Lower lobe of right lung (tissue), 2 donors: ENCODE results near the gene KIF16B. TPM values are rescaled to one million over a fixed set of nuclear protein-coding genes. Genes with fewer than 3 reads are reported as not detected.

Experiments
- ATAC-seq, 2 donors: fragments of 200-7000 bp; cut with Tn5 transposase; one replicate each; pipeline ENCODE4 v1.9.1; 2020 to 2022; ENCODE audit warnings: mild to moderate bottlenecking in 2 of 2, moderate library complexity in 2 of 2
- DNase-seq: peaks from one replicate; pipeline ENCODE4 v3.0.0-alpha.2; 2020
- H3K27ac ChIP-seq: fragments of 200-600 bp; one replicate; pipeline ENCODE4 v1.8.0; 2022
- H3K27me3 ChIP-seq: fragments of 200-600 bp; one replicate; pipeline ENCODE4 v1.8.0; 2022; ENCODE audit warnings: low read depth
- H3K36me3 ChIP-seq: fragments of 200-600 bp; one replicate; pipeline ENCODE4 v1.8.0; 2022; ENCODE audit warnings: mild to moderate bottlenecking
- H3K4me1 ChIP-seq: fragments of 200-600 bp; one replicate; pipeline ENCODE4 v1.8.0; 2022
- H3K4me3 ChIP-seq: fragments of 200-600 bp; one replicate; pipeline ENCODE4 v1.8.0; 2022; ENCODE audit warnings: mild to moderate bottlenecking
- H3K9me3 ChIP-seq: fragments of 200-600 bp; one replicate; pipeline ENCODE4 v1.8.0; 2022
- intact Hi-C: fragments of 100-400 bp; cut with DNase I; formaldehyde crosslinking; loops from one replicate; pipeline ENCODE4 v1.11.0; 2022
- total RNA-seq: library from RNA; stranded (reverse); fragmentation: NEBNext Ultra II Directional; extraction: Animal tissue kit (Norgen Biotek cat#: 25700); gene quantifications from one replicate; pipeline ENCODE4 v1.2.1, GENCODE V29; 2021
- TF ChIP-seq, protein P1 (sequence below): fragments of 200-600 bp; IDR thresholded peaks from one replicate; pipeline ENCODE4 v1.8.0; 2022; ENCODE audit warnings: antibody characterized with exemption, mild to moderate bottlenecking
- donor health status: DM: no; HTN: yes; CAD: no; lungs with severe emphysema.

Gene KIF16B
- total RNA-seq, 1 donor from 2014 or later, result 25.1 TPM

GRCh38 chr20:16350465-16350864 is 222.8 kb downstream of the KIF16B start:
- DNase-seq (no peak), ATAC-seq (no peak)
- Histone ChIP-seq H3K9me3 (no peaks in the 10 kb centered on the region), H3K27me3 (no peaks in the 10 kb centered on the region), H3K4me3 (no peak overlapping the region), H3K27ac (no peak overlapping the region), H3K36me3 (no peaks in the 10 kb centered on the region), H3K4me1 (no peaks in the 10 kb centered on the region)
- intact Hi-C loops, result no loop called here
- TF ChIP-seq, protein P1, sequence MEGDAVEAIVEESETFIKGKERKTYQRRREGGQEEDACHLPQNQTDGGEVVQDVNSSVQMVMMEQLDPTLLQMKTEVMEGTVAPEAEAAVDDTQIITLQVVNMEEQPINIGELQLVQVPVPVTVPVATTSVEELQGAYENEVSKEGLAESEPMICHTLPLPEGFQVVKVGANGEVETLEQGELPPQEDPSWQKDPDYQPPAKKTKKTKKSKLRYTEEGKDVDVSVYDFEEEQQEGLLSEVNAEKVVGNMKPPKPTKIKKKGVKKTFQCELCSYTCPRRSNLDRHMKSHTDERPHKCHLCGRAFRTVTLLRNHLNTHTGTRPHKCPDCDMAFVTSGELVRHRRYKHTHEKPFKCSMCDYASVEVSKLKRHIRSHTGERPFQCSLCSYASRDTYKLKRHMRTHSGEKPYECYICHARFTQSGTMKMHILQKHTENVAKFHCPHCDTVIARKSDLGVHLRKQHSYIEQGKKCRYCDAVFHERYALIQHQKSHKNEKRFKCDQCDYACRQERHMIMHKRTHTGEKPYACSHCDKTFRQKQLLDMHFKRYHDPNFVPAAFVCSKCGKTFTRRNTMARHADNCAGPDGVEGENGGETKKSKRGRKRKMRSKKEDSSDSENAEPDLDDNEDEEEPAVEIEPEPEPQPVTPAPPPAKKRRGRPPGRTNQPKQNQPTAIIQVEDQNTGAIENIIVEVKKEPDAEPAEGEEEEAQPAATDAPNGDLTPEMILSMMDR, result no peak

DNA sequence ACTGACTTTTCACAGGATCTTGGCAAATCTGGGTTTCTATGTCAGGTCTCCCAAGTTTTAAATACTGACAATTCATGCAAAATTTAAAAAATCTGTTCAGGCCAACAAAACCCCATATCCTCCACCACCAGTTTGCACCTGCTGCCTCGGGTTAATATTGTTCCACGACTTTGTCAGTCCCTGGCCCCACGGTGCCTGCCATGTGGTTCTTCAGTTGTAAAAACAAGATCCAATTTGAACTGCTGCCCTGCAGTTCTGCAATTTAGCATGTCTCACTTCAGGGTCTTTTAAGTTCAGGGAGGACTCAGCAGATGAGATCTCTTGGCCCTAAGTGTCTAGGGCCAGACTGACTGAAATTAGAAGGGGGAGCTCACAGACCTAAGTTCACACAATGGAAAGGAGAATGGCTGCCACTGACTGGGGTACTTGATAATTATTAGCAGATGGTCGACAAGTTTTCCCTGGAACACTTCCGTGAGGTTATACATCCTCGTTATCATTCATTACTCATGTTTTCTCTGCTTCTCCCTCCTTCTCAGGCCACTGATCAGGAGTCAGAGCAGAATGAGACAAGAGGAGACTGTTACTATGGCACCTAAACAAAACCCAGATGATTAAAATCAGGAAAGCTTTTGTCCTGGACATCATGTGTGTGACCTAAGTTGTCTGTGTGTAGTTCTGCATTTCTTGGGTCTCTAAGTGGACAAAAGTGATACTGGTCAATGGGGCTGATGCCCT is 223.6 kb downstream of the KIF16B start:
- intact Hi-C loops, result no loop called here
- DNase-seq (no peak), ATAC-seq (no peak)
- Histone ChIP-seq H3K27ac (no peak overlapping the region), H3K4me3 (no peak overlapping the region), H3K27me3 (no peaks in the 10 kb centered on the region), H3K4me1 (no peaks in the 10 kb centered on the region), H3K9me3 (no peaks in the 10 kb centered on the region), H3K36me3 (no peaks in the 10 kb centered on the region)
- TF ChIP-seq, protein P1, result no peak

GRCh38 chr20:16346956-16347355 is 226.3 kb downstream of the KIF16B start:
- H3K27me3 ChIP-seq, result no peaks in the 10 kb centered on the region
- no peaks in the 10 kb centered on the region for H3K4me1 ChIP-seq
- intact Hi-C loops, result no loop called here
- no peak overlapping the region for H3K27ac ChIP-seq
- TF ChIP-seq, protein P1, result no peak
- no peak for ATAC-seq
- no peaks in the 10 kb centered on the region for H3K9me3 ChIP-seq
- no peak overlapping the region for H3K4me3 ChIP-seq
- H3K36me3 ChIP-seq, result no peaks in the 10 kb centered on the region
- no peak for DNase-seq

- intact Hi-C loops, result no loop called here
- no peak overlapping the region for H3K27ac ChIP-seq
- TF ChIP-seq, protein P1, result no peak
- DNase-seq (no peak), ATAC-seq (no peak)
- no peaks in the 10 kb centered on the region for H3K4me1 ChIP-seq
- H3K4me3 ChIP-seq, result no peak overlapping the region
- H3K36me3 ChIP-seq, result peaks cover 12% of the 10 kb centered on the region
- no peaks in the 10 kb centered on the region for H3K27me3 ChIP-seq
- no peaks in the 10 kb centered on the region for H3K9me3 ChIP-seq
Measured at GRCh38 chr20:16337707-16338106, 235.5 kb downstream of the KIF16B start.

GRCh38 chr20:16327606-16328005 is 245.6 kb downstream of the KIF16B start:
- no peak for ATAC-seq
- no peaks in the 10 kb centered on the region for H3K36me3 ChIP-seq
- intact Hi-C loops, result no loop called here
- H3K4me1 ChIP-seq, result no peaks in the 10 kb centered on the region
- no peaks in the 10 kb centered on the region for H3K27me3 ChIP-seq
- H3K4me3 ChIP-seq, result no peak overlapping the region
- peaks cover 12% of the 10 kb centered on the region for H3K9me3 ChIP-seq
- H3K27ac ChIP-seq, result no peak overlapping the region
- no peak for DNase-seq
- TF ChIP-seq, protein P1, result no peak
